Calu3 (cell line): Measurements from ENCODE around the gene TMEM121. TPM values are rescaled to one million over a fixed set of nuclear protein-coding genes. Genes with fewer than 3 reads are reported as not detected.
A peak's percentile ranks its signal among the peaks of the same experiment; 100 is the strongest.

Experiments
- BruUV-seq: library from RNA; stranded (reverse); fragments of 400-500 nt; replicated peaks from 2 replicates; lab custom pipeline; 2021; lab: Mats Ljungman, UMichigan
- CTCF ChIA-PET: fragments of 300-600 bp; sonication (Branson Sonifier 250); formaldehyde crosslinking; loops from one replicate; lab custom pipeline; 2022; ENCODE audit warnings: antibody characterized with exemption; lab: Charles Lee
- DNase-seq: peaks from one replicate; pipeline ENCODE4 v3.0.0; 2022
- H3K27ac Mint-ChIP-seq: one replicate; pipeline ENCODE4 v1.8.0; 2022; ENCODE audit warnings: mixed read lengths; ENCODE audit not compliant: unreplicated experiment
- H3K27me3 Mint-ChIP-seq: one replicate; pipeline ENCODE4 v1.8.0; 2022; ENCODE audit warnings: mixed read lengths; ENCODE audit not compliant: unreplicated experiment
- H3K36me3 Mint-ChIP-seq: one replicate; pipeline ENCODE4 v1.8.0; 2022; ENCODE audit warnings: mild to moderate bottlenecking, moderate library complexity, mixed read lengths; ENCODE audit not compliant: insufficient read depth, unreplicated experiment
- H3K4me1 Mint-ChIP-seq: one replicate; pipeline ENCODE4 v1.8.0; 2022; ENCODE audit warnings: mild to moderate bottlenecking, low read depth, mixed read lengths; ENCODE audit not compliant: unreplicated experiment
- H3K4me3 Mint-ChIP-seq: one replicate; pipeline ENCODE4 v1.8.0; 2022; ENCODE audit warnings: mild to moderate bottlenecking, low read depth, moderate library complexity, mixed read lengths; ENCODE audit not compliant: unreplicated experiment
- H3K9me3 Mint-ChIP-seq: one replicate; pipeline ENCODE4 v1.8.0; 2022; ENCODE audit warnings: low read depth, mixed read lengths; ENCODE audit not compliant: unreplicated experiment
- CTCF ChIP-seq: fragments of 200-600 bp; IDR thresholded peaks from one replicate; pipeline ENCODE4 v1.8.0; 2022; ENCODE audit warnings: antibody characterized with exemption; ENCODE audit not compliant: unreplicated experiment
- intact Hi-C: fragments of 100-400 bp; cut with micrococcal nuclease; formaldehyde crosslinking; loops from one replicate; pipeline ENCODE4 v1.10.0; 2022; ENCODE audit not compliant: unreplicated experiment
- total RNA-seq: library from RNA; stranded (reverse); gene quantifications from 2 replicates; pipeline ENCODE4 v1.2.3, GENCODE V29; 2022

The TMEM121 gene
- total RNA-seq, 1 experiment from 2014 or later = 0.38 TPM

GRCh38 chr14:105499256-105500035, 26.9 kb upstream of the TMEM121 start:
- no peak for DNase-seq
- intact Hi-C loops = no loop called here
- Mint-ChIP-seq H3K36me3 (peaks cover 41% of the 10 kb centered on the region), H3K4me1 (no peaks in the 10 kb centered on the region), H3K4me3 (no peak overlapping the region), H3K27me3 (peaks cover 25% of the 10 kb centered on the region), H3K27ac (no peak overlapping the region), H3K9me3 (no peaks in the 10 kb centered on the region)
- CTCF ChIA-PET = no interaction called here
- BruUV-seq = no TSS peak
- TF ChIP-seq CTCF = no peak

GRCh38 chr14:105500036-105500725, 26.2 kb upstream of the TMEM121 start:
- Mint-ChIP-seq H3K9me3 (no peaks in the 10 kb centered on the region), H3K4me3 (no peak overlapping the region), H3K27ac (no peak overlapping the region), H3K4me1 (no peaks in the 10 kb centered on the region), H3K36me3 (peaks cover 41% of the 10 kb centered on the region), H3K27me3 (peaks cover 32% of the 10 kb centered on the region)
- DNase-seq = no peak
- intact Hi-C loops = no loop called here
- BruUV-seq = no TSS peak
- CTCF ChIA-PET = no interaction called here
- no peak for TF ChIP-seq CTCF

- Mint-ChIP-seq H3K36me3 (peaks cover 41% of the 10 kb centered on the region), H3K9me3 (no peaks in the 10 kb centered on the region), H3K27me3 (peaks cover 36% of the 10 kb centered on the region), H3K4me1 (no peaks in the 10 kb centered on the region), H3K4me3 (no peak overlapping the region), H3K27ac (no peak overlapping the region)
- BruUV-seq = no TSS peak
- CTCF ChIA-PET = no interaction called here
- no peak for DNase-seq
- no peak for TF ChIP-seq CTCF
- intact Hi-C loops = no loop called here
These were observed 25.7 kb upstream of the TMEM121 start for GRCh38 chr14:105500726-105501101.

- BruUV-seq = TSS peak; percentile 52
- Mint-ChIP-seq H3K4me3 (no peak overlapping the region), H3K4me1 (no peaks in the 10 kb centered on the region), H3K36me3 (peaks cover 37% of the 10 kb centered on the region), H3K27me3 (peaks cover 40% of the 10 kb centered on the region), H3K9me3 (no peaks in the 10 kb centered on the region), H3K27ac (no peak overlapping the region)
- CTCF ChIA-PET = no interaction called here
- no peak for TF ChIP-seq CTCF
- no peak for DNase-seq
- intact Hi-C loops = no loop called here
These were observed 24.7 kb upstream of the TMEM121 start for GRCh38 chr14:105501504-105502291.
